ENCODE data around the gene TIMM21.

GRCh38 chr18:74149878-74150277 lies 1.6 kb downstream of the TIMM21 start:
- no peak for TF ChIP-seq CTCF (IDR thresholded peaks at IDR 0.05; ENCODE audit: low read depth, low read length, missing input control)
- TF ChIP-seq REST (IDR thresholded peaks at IDR 0.05), result no peak
- no peak for TF ChIP-seq RAD21 (IDR thresholded peaks at IDR 0.05)
- no peak for TF ChIP-seq FOXA1 (IDR thresholded peaks at IDR 0.05)
